Ovary (tissue), 9 donors: ENCODE measurements around the gene ZNF148. TPM values are rescaled to one million over a fixed set of nuclear protein-coding genes. Genes with fewer than 3 reads are reported as not detected.

ENCODE experiments used
- DNase-seq, 5 donors: peaks; one replicate each; pipeline ENCODE4 v3.0.0-alpha.2; 2019 to 2020
- H3K27ac ChIP-seq, 2 donors: fragments of 200-600 bp; one replicate each; pipeline versions ENCODE4 v1.5.1 to v1.8.0; 2019 to 2022
- H3K27me3 ChIP-seq: fragments of 200-600 bp; one replicate; pipeline ENCODE4 v1.8.0; 2022
- H3K36me3 ChIP-seq: fragments of 200-600 bp; sonication (generic); one replicate; pipeline ENCODE4 v1.5.1; 2019
- H3K4me1 ChIP-seq: one replicate; pipeline ENCODE4 v1.8.1; 2013; ENCODE audit warnings: mild to moderate bottlenecking, moderate library complexity; ENCODE audit not compliant: insufficient read depth
- H3K4me3 ChIP-seq: fragments of 200-600 bp; sonication (generic); one replicate; pipeline ENCODE4 v1.5.1; 2017
- H3K9me3 ChIP-seq, 2 donors: fragments of 200-600 bp in 1 of 2; sonication (generic) in 1 of 2; one replicate each; pipeline versions ENCODE4 v1.5.1 to v1.8.1; 2013 to 2019; ENCODE audit warnings: mild to moderate bottlenecking in 1 of 2, moderate library complexity in 1 of 2
- CTCF ChIP-seq, 3 donors: fragments of 450-650 bp in 2 of 3; fragments of 200-600 bp in 1 of 3; IDR thresholded peaks; one replicate each; pipeline versions ENCODE4 v1.5.1 to v1.8.0; 2016 to 2022; ENCODE audit warnings: antibody characterized with exemption in 3 of 3, mild to moderate bottlenecking in 1 of 3
- EP300 ChIP-seq: sonication (generic); formaldehyde crosslinking; IDR thresholded peaks from one replicate; pipeline ENCODE4 v1.6.1; 2017; ENCODE audit warnings: antibody characterized with exemption
- POLR2A ChIP-seq: fragments of 450-650 bp; IDR thresholded peaks from one replicate; pipeline ENCODE4 v1.6.1; 2017; ENCODE audit warnings: antibody characterized with exemption, mild to moderate bottlenecking, moderate library complexity
- WGBS, 3 donors: extraction: QIAGEN DNeasy Blood & Tissue Kit in 1 of 3; methylation state at CpG; one replicate each; pipeline versions ENCODE4 v1.1.5 to v1.1.7; 2013 to 2017; 5-methylcytosine and 5-hydroxymethylcytosine counted together
- intact Hi-C, 4 donors: fragments of 100-400 bp; cut with DNase I; formaldehyde crosslinking; loops; one replicate each; pipeline versions ENCODE4 v1.11.0 to v1.15.1; 2022 to 2023
- polyA plus RNA-seq, 2 donors: library from polyadenylated mRNA; stranded (reverse); fragments of 200-250 nt in 1 of 2; fragments of 350-450 nt in 1 of 2; fragmentation: Illumina TruSeq in 1 of 2; extraction: RNeasy Lipid Tissue Mini Kit (QIAGEN cat#74804) in 1 of 2; gene quantifications; one replicate each; pipeline ENCODE4 v1.2.3, GENCODE V29; 2013 to 2014
- total RNA-seq, 7 donors: library from RNA; depleted of rRNA in 2 of 7; stranded (reverse); fragments of >200 nt in 2 of 7; fragmentation: NEBNext Ultra II Directional in 3 of 7; extraction: Animal tissue kit (Norgen Biotek cat#: 25700) in 3 of 7; gene quantifications; one replicate each; pipeline versions ENCODE4 v1.1.0 to v1.2.4, GENCODE V29; 2016 to 2023
- donor health status: DM: no; HTN: no; CAD: no; lungs with moderate emphysema.
- donor health status: DM: no; HTN: no; CAD: no.
- donor health status: Bipolar disorder and iron deficiency.
- donor health status: DM: yes; HTN: yes; CAD: no.
- donor health status: DM: no; HTN: no; CAD: no.
- donor health status: DM: yes; HTN: yes; CAD: no.

The ZNF148 gene
- total and polyA plus RNA-seq, 9 donors, result 9.1 to 98.8 (median 66.8) TPM

- no peaks in the 10 kb centered on the region for H3K27me3 ChIP-seq
- intact Hi-C loops, result loop anchor here in 1 of 4 donors (10.0 kb wide), 1 partner anchor 196 kb away; no protein-coding TSS in a partner anchor
- H3K4me3 ChIP-seq, result no peak overlapping the region
- TF ChIP-seq CTCF (IDR thresholded peaks at IDR 0.05) (no peak), EP300 (no peak), POLR2A (no peak)
- H3K27ac ChIP-seq, result no peak overlapping the region
- 95 to 96% (median 96%) methylated on average over 3 of the region's 3 CpGs for WGBS, 3 donors
- DNase-seq, result no peak
- no peaks in the 10 kb centered on the region for H3K9me3 ChIP-seq
- no peaks in the 10 kb centered on the region for H3K4me1 ChIP-seq
- no peaks in the 10 kb centered on the region for H3K36me3 ChIP-seq
These were observed 136.4 kb downstream of the ZNF148 start for GRCh38 chr3:125238759-125239158.

GRCh38 chr3:125236331-125236903 lies 138.7 kb downstream of the ZNF148 start:
- TF ChIP-seq EP300, result no peak
- TF ChIP-seq POLR2A, result no peak
- TF ChIP-seq CTCF (IDR thresholded peaks at IDR 0.05), result no peak
- H3K4me1 ChIP-seq, result no peaks in the 10 kb centered on the region
- 24 to 51% (median 43%) methylated on average over 6 of the region's 6 CpGs for WGBS, 3 donors
- no peak for DNase-seq
- H3K27ac ChIP-seq, result no peak overlapping the region
- intact Hi-C loops, result loop anchor here in 1 of 4 donors (10.0 kb wide), 1 partner anchor 198 kb away; no protein-coding TSS in a partner anchor
- H3K36me3 ChIP-seq, result no peaks in the 10 kb centered on the region
- no peak overlapping the region for H3K4me3 ChIP-seq
- H3K9me3 ChIP-seq, result no peaks in the 10 kb centered on the region
- no peaks in the 10 kb centered on the region for H3K27me3 ChIP-seq

- WGBS, 3 donors, result 91 to 93% (median 92%) methylated on average over 1 of the region's 1 CpG
- H3K9me3 ChIP-seq, result no peaks in the 10 kb centered on the region
- H3K4me3 ChIP-seq, result no peak overlapping the region
- DNase-seq, result no peak
- intact Hi-C loops, result loop anchor here in 1 of 4 donors (10.0 kb wide), 1 partner anchor 200 kb away; no protein-coding TSS in a partner anchor
- no peaks in the 10 kb centered on the region for H3K27me3 ChIP-seq
- no peaks in the 10 kb centered on the region for H3K36me3 ChIP-seq
- no peaks in the 10 kb centered on the region for H3K4me1 ChIP-seq
- H3K27ac ChIP-seq, result no peak overlapping the region
- TF ChIP-seq POLR2A, result no peak
- TF ChIP-seq EP300, result no peak
- TF ChIP-seq CTCF (IDR thresholded peaks at IDR 0.05), result no peak
These were observed 140.3 kb downstream of the ZNF148 start for GRCh38 chr3:125234831-125235230.

- Histone ChIP-seq H3K36me3 (no peaks in the 10 kb centered on the region), H3K4me1 (no peaks in the 10 kb centered on the region), H3K27ac (no peak overlapping the region), H3K9me3 (no peaks in the 10 kb centered on the region), H3K4me3 (no peak overlapping the region), H3K27me3 (no peaks in the 10 kb centered on the region)
- TF ChIP-seq CTCF (IDR thresholded peaks at IDR 0.05), result no peak
- no peak for TF ChIP-seq EP300
- TF ChIP-seq POLR2A, result no peak
- intact Hi-C loops, result loop anchor here in 1 of 4 donors (10.0 kb wide), 1 partner anchor 202 kb away; no protein-coding TSS in a partner anchor
- DNase-seq, result no peak
- WGBS, 3 donors, result 95 to 99% (median 97%) methylated on average over 3 of the region's 3 CpGs
These were observed 142.7 kb downstream of the ZNF148 start for GRCh38 chr3:125232401-125232800.
